Tibial artery (tissue), 4 donors: ENCODE data around the gene SBF1.
"Not testable (repeated sequence)": the region's sequence is repeated elsewhere in the genome, so short reads cannot be mapped to it uniquely, and the experiment has no call there.

Experiments used
- DNase-seq, 2 donors: peaks; one replicate each; pipeline ENCODE4 v3.0.0-alpha.2; 2019
- H3K27ac ChIP-seq, 2 donors: fragments of 200-600 bp; sonication (generic) in 1 of 2; 1 replicate in 1 of 2; 2 replicates in 1 of 2; pipeline ENCODE4 v1.5.1; 2018 to 2019; ENCODE audit warnings: mild to moderate bottlenecking in 1 of 2
- H3K27me3 ChIP-seq, 2 donors: fragments of 200-600 bp; sonication (generic) in 1 of 2; one replicate each; pipeline versions ENCODE4 v1.5.1 to v1.6.0; 2016 to 2019
- H3K36me3 ChIP-seq, 3 donors: fragments of 200-600 bp; sonication (generic) in 2 of 3; one replicate each; pipeline ENCODE4 v1.5.1; 2016 to 2019; ENCODE audit warnings: mild to moderate bottlenecking in 2 of 3
- H3K4me1 ChIP-seq, 4 donors: fragments of 200-600 bp; sonication (generic) in 2 of 4; 1 replicate in 3 of 4; 2 replicates in 1 of 4; pipeline ENCODE4 v1.5.1; 2016 to 2019
- H3K4me3 ChIP-seq, 2 donors: fragments of 200-600 bp; sonication (generic) in 1 of 2; 1 replicate in 1 of 2; 2 replicates in 1 of 2; pipeline ENCODE4 v1.5.1; 2018 to 2019; ENCODE audit warnings: mild to moderate bottlenecking in 2 of 2
- H3K9me3 ChIP-seq, 3 donors: fragments of 200-600 bp; sonication (generic) in 1 of 3; one replicate each; pipeline ENCODE4 v1.5.1; 2016 to 2019
- intact Hi-C: fragments of 100-400 bp; cut with DNase I; formaldehyde crosslinking; loops from one replicate; pipeline ENCODE4 v1.15.0; 2023; ENCODE audit warnings: low total_unique reads
- TF ChIP-seq, protein P1 (sequence below), 2 experiments: fragments of 200-600 bp in 1 of 2; fragments of 450-650 bp in 1 of 2; IDR thresholded peaks; one replicate each; pipeline ENCODE4 v1.5.1; 2017 to 2019; ENCODE audit warnings: antibody characterized with exemption in 2 of 2, mild to moderate bottlenecking in 1 of 2, moderate library complexity in 1 of 2

The SBF1 gene

DNA sequence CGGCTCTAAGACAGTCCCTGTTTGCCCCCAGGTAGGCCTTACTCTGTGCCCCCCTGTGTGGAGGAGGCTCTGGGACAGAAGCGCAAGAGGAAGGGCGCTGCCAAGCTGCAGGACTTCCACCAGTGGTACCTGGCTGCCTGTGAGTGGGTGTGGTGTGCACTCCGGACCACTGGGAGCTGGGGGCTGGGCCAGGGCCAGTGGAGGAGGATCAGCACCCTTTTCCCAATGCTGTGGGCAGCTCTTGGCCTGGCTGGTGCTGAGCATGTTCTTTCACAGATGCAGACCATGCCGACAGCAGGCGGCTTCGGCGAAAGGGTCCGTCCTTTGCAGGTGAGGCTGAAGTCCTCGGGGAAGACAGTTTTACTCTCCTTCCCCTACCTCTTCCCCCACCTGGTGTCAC lies 46.9 kb upstream of the SBF1 start:
- TF ChIP-seq, protein P1, sequence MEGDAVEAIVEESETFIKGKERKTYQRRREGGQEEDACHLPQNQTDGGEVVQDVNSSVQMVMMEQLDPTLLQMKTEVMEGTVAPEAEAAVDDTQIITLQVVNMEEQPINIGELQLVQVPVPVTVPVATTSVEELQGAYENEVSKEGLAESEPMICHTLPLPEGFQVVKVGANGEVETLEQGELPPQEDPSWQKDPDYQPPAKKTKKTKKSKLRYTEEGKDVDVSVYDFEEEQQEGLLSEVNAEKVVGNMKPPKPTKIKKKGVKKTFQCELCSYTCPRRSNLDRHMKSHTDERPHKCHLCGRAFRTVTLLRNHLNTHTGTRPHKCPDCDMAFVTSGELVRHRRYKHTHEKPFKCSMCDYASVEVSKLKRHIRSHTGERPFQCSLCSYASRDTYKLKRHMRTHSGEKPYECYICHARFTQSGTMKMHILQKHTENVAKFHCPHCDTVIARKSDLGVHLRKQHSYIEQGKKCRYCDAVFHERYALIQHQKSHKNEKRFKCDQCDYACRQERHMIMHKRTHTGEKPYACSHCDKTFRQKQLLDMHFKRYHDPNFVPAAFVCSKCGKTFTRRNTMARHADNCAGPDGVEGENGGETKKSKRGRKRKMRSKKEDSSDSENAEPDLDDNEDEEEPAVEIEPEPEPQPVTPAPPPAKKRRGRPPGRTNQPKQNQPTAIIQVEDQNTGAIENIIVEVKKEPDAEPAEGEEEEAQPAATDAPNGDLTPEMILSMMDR (IDR thresholded peaks at IDR 0.05): no peak
- H3K27ac ChIP-seq: no peak overlapping the region
- no peaks in the 10 kb centered on the region for H3K27me3 ChIP-seq
- intact Hi-C loops: no loop called here
- DNase-seq: no peak
- H3K4me1 ChIP-seq: peaks cover 0 to 20% (median 16%) of the 10 kb centered on the region in 4 donors
- H3K9me3 ChIP-seq: no peaks in the 10 kb centered on the region
- H3K4me3 ChIP-seq: no peak overlapping the region
- H3K36me3 ChIP-seq: peaks cover 46 to 75% (median 59%) of the 10 kb centered on the region in 3 donors

DNA sequence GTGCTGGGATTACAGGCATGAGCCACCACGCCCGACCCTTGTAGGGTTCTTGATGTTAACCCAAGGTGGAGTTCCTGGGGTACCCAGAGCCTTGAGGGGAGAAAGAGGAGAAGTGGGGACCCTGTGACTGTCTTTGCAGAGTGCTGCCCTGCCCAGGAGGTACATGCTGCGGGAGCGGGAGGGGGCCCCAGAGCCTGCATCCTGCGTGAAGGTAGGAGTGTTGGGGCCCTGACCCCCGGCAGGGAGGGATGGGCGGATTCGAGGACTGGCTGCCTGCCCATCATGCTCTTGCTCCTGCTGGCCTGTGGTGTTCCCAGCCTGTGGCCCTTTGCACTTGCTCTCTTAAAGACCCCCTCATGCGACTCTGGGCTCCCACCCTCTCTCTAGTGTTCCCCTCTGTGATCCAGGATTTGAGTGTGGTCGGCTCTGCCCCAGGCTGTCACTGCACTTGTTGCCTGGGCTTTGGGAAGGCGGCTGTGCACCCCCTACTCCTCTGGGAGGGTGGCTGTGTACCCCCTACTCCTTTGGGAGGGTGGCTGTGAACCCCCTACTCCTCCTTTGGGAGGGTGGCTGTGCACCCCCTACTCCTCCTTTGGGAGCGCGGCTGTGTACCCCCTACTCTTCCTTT lies 46.1 kb upstream of the SBF1 start:
- TF ChIP-seq, protein P1 (IDR thresholded peaks at IDR 0.05): no peak
- intact Hi-C loops: no loop called here
- Histone ChIP-seq H3K4me3 (no peak overlapping the region), H3K27ac (no peak overlapping the region), H3K27me3 (no peaks in the 10 kb centered on the region), H3K9me3 (no peaks in the 10 kb centered on the region), H3K4me1 (peaks cover 0 to 15% (median 13%) of the 10 kb centered on the region in 4 donors), H3K36me3 (peaks cover 46 to 82% (median 63%) of the 10 kb centered on the region in 3 donors)
- no peak for DNase-seq

DNA sequence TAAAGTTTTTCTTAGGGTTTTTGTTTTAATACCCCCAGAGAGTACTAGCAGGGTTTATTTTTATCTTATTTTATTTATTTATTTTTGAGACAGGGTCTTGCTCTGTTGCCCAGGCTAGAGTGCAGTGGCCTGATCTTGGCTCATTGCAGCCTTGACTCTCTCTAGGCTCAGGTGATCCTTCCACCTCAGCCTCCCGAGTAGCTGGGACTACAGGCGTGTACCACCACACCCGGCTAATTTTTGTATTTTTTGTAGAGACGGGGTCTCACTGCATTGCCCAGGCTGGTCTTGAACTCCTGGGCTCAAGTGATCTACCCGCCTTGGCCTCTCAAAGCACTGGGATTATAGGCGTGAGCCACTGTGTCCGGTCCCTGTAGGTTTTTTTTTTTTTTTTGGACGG lies 45.3 kb upstream of the SBF1 start:
- H3K27me3 ChIP-seq, H3K27ac ChIP-seq, H3K4me3 ChIP-seq, DNase-seq, intact Hi-C loops, H3K9me3 ChIP-seq: not testable (repeated sequence)
- peaks cover 0 to 15% (median 13%) of the 10 kb centered on the region in 4 donors for H3K4me1 ChIP-seq
- peaks cover 46 to 82% (median 63%) of the 10 kb centered on the region in 3 donors for H3K36me3 ChIP-seq

DNA sequence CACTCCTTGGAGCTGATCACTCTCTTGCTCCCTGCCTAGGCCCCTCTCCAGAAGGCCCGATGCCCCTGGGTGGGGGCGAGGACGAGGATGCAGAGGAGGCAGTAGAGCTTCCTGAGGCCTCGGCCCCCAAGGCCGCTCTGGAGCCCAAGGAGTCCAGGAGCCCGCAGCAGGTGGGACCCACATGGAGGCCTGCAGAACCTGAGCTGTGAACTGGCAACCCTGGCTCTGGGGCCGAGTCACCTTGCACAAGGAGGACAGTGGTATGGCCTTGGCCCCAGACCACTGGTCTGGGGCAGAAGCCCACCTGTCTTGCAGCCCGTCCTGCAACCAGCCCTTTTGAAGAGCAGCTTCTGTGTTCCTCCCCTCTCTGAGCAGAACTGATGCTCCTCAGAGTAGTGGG lies 44.3 kb upstream of the SBF1 start:
- Histone ChIP-seq H3K36me3 (peaks cover 46 to 85% (median 63%) of the 10 kb centered on the region in 3 donors), H3K9me3 (no peaks in the 10 kb centered on the region), H3K27me3 (no peaks in the 10 kb centered on the region), H3K4me3 (no peak overlapping the region), H3K4me1 (peaks cover 0 to 5% (median 4%) of the 10 kb centered on the region in 4 donors), H3K27ac (no peak overlapping the region)
- TF ChIP-seq, protein P1 (IDR thresholded peaks at IDR 0.05): no peak
- intact Hi-C loops: no loop called here
- no peak for DNase-seq

DNA sequence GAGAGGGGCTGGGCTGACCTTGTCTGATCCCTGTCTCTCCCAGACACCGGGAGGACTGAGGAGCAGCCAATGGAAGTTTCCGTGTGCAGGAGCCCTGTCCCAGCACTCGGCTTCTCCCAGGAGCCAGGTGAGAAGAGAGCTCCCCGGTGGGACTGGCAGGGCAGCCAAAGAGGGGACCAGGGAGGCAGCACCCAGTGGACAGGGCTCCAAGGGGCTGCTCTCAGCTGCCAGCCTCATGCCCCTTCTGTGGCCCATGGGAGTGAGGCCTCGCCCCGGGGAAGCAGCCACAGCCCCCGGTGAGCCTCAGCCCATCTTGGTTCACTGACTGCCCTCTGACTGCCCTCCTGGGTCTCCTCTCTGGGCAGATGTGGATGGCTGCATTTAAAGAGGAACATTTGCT lies 43.8 kb upstream of the SBF1 start:
- intact Hi-C loops: no loop called here
- Histone ChIP-seq H3K36me3 (peaks cover 46 to 79% (median 62%) of the 10 kb centered on the region in 3 donors), H3K9me3 (no peaks in the 10 kb centered on the region), H3K27ac (no peak overlapping the region), H3K27me3 (no peaks in the 10 kb centered on the region), H3K4me1 (no peaks in the 10 kb centered on the region), H3K4me3 (no peak overlapping the region)
- TF ChIP-seq, protein P1 (IDR thresholded peaks at IDR 0.05): no peak
- no peak for DNase-seq

DNA sequence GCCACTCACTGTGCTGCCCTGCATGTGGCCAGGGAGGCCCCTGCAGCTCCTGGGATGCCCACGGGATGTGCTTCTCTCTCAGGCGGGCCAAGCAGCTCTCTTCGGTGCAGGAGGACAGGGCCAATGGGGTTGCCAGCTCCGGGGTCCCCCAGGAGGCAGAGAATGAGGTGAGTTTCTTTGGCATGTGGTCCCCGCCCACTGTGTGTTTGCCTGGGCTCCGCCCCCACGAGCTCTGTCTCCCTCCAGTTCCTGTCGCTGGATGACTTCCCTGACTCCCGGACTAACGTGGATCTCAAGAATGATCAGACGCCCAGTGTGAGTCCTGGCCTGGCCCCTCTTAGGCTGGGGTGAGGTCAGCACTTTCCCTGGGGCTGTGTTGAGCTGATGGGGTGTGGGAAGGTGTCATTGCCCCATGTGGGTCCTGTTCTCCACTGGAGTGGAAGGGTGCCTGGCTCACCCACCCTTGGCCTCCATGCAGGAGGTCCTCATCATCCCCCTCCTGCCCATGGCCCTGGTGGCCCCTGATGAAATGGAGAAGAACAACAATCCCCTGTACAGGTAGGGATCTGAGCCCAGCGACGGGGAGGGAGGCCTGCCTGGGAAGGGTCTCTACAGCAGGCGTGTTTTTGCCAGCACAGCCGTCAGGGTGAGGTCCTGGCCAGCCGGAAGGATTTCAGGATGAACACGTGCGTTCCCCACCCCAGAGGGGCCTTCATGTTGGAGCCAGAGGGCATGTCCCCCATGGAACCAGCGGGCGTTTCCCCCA lies 42.8 kb upstream of the SBF1 start:
- Histone ChIP-seq H3K4me3 (no peak overlapping the region), H3K4me1 (peaks cover 0 to 3% (median 0%) of the 10 kb centered on the region in 4 donors), H3K9me3 (no peaks in the 10 kb centered on the region), H3K27ac (no peak overlapping the region), H3K27me3 (no peaks in the 10 kb centered on the region), H3K36me3 (peaks cover 39 to 70% (median 53%) of the 10 kb centered on the region in 3 donors)
- TF ChIP-seq, protein P1 (IDR thresholded peaks at IDR 0.05): no peak
- no peak for DNase-seq
- intact Hi-C loops: no loop called here
